ENCODE results near the gene TRMT61B.

DNA sequence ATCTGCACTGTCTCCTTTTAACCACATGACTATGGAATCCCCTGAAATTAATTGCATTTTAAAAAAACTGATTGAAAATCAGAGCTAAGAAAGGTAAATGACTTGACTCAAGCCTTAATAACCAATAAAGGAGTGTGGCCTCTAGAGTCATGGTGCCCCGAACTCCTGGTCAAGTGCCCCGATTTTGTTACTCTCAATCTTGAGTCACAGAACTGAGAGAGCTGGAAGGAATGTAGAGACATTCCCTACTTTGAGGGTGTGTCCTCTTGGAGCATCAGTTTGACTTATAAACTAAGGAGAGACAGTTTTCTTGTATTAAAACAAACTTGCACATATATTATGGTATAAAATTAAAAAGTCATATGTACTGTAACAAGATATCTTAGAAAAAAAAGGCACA is 26.8 kb upstream of the TRMT61B start:
- TF ChIP-seq NFKB2 (CRISPR knock-in tag; IDR thresholded peaks at IDR 0.05; ENCODE audit: borderline replicate concordance) (no peak), ASH2L (IDR thresholded peaks at IDR 0.05; ENCODE audit: insufficient read length, low read depth, low read length) (no peak), EP300 (IDR thresholded peaks at IDR 0.05; ENCODE audit: low read depth in 2 of 2, low read length in 2 of 2) (no peak), EP300 (CRISPR knock-in tag; IDR thresholded peaks at IDR 0.05; ENCODE audit: borderline replicate concordance) (no peak), DPF2 (CRISPR knock-in tag; IDR thresholded peaks at IDR 0.05; ENCODE audit: borderline replicate concordance, low read depth) (no peak)
- TF ChIP-seq, protein P1, sequence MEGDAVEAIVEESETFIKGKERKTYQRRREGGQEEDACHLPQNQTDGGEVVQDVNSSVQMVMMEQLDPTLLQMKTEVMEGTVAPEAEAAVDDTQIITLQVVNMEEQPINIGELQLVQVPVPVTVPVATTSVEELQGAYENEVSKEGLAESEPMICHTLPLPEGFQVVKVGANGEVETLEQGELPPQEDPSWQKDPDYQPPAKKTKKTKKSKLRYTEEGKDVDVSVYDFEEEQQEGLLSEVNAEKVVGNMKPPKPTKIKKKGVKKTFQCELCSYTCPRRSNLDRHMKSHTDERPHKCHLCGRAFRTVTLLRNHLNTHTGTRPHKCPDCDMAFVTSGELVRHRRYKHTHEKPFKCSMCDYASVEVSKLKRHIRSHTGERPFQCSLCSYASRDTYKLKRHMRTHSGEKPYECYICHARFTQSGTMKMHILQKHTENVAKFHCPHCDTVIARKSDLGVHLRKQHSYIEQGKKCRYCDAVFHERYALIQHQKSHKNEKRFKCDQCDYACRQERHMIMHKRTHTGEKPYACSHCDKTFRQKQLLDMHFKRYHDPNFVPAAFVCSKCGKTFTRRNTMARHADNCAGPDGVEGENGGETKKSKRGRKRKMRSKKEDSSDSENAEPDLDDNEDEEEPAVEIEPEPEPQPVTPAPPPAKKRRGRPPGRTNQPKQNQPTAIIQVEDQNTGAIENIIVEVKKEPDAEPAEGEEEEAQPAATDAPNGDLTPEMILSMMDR (CRISPR knock-in tag; IDR thresholded peaks at IDR 0.05) = no peak
